NOMO-1 (cell line): ENCODE data around the gene FRRS1L.

ENCODE experiments used
- DNase-seq, 2 experiments: peaks; one replicate each; lab custom pipeline; 2025; ENCODE audit not compliant: unreplicated experiment in 2 of 2; lab: John Stamatoyannopoulos, UW

The FRRS1L gene

DNA sequence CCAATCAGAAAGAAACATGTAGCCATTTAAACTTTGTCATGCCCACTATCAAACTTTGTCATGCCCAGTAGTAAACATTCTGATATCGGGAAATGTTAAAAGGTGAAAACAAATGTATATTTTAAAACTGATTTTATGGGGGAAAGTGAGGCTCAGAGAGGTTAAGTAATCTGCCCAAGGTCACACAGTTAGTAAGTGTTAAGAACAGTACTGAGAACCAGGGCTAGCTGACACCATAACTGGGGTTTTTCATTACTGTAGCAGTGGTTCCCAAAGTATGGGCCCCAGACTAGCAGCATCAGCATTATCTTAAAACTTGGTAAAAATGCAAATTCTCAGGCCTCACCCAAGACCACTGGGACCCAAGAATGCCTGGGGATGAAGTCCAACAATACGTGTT is 9.9 kb upstream of the FRRS1L start:
- DNase-seq, result no peak

DNA sequence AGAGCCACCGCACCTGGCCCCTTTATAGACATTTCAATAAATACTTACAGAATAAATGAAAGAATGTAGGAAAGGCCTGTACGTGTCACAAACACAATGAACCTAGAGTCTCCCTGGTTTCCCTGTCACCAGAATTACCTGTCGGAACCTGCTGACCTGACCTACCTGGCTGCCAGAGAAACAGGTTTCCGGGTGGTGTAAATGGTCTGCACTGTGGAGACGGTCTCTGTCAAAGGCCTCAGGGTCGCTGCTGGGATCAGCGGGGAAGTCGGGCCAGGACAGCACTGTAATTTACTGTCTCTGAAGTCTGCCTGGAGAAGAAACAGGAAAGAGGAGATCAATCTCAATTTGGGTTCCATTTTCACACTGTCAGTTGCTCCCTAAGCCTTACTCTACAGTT is 9.3 kb upstream of the FRRS1L start:
- DNase-seq, result no peak

DNA sequence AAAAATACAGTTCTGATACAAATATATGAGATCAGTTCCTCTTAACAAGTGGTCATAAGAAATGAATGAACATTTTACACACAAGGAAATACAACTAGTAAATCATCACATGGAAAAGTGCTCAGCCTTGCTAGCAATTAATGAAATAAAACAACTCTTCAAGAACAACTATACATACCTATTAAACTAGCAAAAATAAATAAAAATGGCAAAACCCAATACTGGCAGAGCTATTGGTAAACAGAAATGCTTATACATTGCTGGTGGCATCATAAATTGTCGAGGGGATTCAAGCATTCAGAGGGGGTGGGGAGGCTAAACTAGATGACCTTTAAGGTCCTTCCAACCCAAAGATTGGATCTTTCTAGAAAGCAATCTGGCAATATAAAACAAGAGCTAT is 5.9 kb upstream of the FRRS1L start:
- DNase-seq, result no peak

DNA sequence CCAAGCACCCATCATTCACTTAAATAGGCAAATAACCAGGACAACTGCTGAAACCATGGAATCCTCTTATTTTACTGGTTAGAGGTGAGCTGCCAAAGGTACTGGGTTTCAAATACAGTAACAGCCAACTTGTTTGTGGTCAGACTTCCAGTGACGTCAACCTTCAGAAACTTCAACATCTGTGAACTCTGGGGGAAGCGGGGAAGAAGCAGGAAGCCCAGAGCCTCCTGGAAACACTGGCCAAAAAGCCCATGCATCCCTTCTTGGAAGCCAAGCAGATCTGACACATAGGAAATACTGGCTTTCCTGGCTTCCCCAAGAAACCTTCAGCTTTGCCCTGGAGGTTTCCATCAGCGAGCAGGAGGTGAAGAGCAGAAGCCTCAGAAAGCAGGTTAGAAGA is 4.9 kb upstream of the FRRS1L start:
- no peak for DNase-seq

DNA sequence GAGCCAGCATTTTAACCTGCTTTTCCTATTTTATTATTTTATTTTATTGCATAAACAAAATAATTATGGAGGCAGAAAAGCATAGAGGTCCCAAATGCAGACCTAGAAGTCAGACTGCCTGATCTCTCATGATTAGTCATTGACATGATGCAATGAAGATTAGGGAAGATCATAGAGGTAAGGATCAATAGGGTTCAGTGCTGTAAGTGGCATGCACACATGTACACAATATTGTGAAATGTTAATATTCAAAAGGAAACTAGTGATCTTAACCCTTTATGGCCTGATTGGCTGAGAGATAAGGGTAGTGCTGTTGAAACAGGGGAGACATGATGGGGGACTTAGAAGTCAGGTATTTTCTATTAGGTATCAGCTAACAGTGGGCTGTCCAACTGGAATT is 1.1 kb upstream of the FRRS1L start:
- DNase-seq, result peak in 1 of 2 experiments; percentile 5

DNA sequence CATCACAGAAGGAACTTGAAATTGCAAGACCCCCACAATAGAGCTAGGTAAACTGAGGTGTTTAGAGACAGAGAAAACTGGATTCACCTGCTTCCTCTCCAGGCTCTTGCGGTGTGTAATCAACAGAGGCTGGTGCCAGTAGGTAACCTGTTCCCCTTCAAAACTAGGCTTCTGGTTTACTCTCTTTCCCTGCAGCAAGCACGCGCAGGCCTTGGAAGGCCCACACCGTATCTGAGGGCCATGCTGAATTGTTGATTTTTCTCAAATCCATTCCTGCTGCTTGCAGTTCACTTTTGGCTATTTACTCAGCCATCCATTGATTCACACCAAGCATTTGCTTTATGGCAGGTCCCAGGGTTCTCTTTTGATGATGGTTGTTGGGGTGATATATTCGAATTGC is 667 bp upstream of the FRRS1L start:
- DNase-seq, result no peak

DNA sequence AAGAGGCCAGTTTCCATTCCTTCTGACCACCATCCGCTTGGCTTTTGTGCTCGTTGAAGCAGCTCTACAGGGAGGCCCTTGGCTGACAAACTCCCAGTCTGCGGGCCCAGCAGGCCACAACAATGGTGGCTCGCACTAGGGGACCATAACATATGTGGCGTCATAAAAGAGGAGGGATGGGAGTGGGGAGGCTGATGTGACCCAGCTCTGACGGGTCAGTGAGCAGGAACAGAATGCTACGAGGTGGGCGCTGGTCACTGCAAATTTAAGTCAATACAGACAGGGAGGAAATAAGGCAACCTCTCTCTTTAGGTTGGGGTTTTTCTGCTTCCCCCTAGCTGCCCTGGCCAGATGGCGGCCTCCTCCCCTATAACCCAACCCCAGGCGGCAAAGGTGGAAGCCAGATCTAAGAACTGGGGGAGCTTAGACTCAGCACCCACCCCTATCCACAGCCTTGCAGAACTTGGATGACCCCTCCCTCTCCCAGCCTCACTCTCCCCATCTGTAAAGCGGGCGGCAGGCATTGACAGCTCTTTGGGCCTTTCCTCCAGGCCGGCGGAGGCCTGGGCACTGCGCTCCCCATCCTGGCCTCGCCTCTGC is 778 bp downstream of the FRRS1L start:
- DNase-seq, result no peak

DNA sequence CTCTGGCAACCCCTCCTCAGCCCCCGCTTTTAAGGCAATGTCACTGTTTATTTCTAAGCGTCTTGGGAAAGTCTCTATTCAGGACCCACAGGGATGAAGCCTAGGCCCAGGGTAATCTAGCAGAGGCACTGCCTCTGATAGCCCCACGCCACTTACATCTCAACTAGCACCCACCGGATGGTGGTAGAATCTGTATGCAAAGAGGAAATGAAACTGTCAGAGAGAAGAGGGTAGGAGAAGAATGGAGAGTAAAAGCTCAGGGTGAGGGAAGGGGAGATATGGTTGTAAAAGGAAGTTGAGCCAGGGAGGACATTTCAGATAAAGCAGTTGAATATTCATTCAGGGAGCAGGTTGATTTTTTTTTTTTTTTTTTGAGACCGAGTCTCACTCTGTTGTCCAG is 3.0 kb downstream of the FRRS1L start:
- peak; percentile 76 to 81 for DNase-seq

DNA sequence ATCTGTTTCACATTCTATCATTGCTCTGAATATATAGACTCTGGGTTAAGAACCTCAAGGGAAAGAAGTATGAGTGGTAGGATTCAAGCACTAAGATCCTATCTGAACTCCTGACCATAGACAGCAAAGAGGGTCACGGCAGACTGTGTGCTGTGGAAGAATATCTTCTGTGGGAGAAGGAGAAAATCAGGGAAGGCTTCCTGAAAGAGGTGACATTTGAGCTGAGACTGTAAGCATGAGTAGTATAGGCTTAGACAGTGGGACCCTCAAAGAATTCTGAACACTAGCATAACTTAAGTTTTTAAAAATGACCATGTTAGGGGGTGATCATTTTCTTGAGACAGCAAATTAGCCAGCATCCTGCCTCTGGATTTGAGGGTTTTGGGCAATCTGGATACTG is 3.9 kb downstream of the FRRS1L start:
- DNase-seq, result no peak

DNA sequence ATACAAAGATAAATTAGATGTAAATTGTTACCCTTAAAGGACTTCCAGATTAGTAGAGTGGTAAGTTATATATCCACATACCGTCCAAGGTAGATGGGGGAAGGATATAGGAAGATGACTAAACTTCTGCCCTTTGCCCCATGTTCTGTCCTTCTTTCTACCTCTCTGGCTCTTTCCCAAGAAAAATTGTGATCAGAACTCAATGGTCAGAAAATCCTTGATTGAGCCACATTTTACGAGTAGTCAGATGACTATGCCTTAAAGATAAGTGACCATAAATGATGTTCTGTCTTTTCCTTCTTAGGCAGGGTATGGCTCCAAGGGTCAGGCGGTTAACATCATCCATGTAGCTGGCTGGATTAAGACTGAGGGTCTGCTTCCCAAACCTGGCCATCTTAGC is 4.4 kb downstream of the FRRS1L start:
- no peak for DNase-seq

DNA sequence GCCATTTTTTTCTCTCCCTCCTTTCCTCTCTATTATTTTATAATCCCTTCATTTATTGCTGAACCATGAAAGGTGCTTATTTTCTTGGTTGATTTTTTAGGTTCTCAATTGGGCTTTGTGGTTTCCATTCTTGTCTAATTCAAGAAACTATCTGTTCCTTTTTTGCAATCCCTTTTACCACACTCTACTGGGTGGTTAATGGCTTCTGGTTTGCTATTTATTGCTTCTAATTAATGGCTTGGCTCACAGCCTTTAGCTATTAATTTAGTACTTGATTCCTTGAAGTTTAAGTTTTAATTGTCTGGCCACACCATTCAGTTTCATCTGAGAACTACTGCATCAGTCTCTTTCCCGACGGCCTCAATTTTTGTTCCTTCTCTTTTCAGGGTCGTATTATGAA is 5.6 kb downstream of the FRRS1L start:
- DNase-seq, result peak; percentile 25 to 57

DNA sequence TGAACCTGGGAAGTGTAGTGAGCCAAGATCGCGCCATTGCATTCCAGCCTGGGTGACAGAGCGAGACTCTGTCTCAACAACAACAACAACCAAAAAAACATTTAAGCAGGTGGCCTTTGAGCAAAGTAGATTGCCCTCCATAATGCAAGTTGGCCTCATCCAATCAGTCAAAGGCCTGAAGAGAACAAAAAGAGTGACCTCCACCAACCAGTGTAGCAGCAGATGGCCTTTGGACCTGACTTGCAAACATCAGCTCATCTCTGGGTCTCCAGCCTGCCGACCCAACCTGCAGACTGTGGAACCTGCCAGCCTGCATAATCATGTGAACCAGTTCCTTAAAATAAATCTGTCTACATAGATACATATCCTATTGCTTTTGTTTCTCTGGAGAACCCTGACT is 7.5 kb downstream of the FRRS1L start:
- no peak for DNase-seq

DNA sequence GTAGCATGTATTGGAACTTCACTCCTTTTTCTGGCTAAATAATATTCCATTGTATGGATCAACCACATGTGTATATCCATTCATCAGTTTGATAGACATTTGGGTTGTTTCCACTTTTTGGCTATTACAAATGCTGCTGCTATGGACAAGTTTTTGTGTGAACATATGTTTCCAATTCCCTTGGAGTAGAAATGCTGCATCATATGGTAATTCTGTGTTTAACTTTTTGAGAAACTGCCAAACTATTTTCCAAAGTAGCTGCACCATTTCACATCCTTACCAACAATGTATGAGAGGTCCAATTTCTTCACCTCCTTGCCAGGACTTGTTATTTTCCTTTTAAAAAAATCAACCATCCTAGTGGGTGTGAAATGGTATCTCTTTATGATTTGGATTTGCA is 8.4 kb downstream of the FRRS1L start:
- no peak for DNase-seq

DNA sequence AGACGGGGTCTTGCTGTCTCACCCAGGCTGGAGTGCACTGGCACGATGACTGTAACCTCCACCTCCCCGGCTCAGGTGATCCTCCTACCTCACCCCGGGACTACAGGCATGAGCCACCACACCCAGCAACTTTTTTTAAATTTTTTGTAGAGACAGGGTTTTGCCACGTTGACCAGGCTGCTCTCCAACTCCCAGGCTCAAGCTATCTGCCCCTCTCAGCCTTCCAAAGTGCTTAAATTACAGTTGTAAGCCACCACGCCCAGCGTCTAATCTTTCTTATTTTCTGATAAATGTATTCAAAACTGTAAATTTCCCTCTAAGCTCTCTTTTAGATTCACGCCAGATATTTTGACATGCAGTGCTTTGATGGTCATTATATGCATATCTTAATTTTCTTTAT is 10.3 kb downstream of the FRRS1L start:
- DNase-seq, result no peak

DNA sequence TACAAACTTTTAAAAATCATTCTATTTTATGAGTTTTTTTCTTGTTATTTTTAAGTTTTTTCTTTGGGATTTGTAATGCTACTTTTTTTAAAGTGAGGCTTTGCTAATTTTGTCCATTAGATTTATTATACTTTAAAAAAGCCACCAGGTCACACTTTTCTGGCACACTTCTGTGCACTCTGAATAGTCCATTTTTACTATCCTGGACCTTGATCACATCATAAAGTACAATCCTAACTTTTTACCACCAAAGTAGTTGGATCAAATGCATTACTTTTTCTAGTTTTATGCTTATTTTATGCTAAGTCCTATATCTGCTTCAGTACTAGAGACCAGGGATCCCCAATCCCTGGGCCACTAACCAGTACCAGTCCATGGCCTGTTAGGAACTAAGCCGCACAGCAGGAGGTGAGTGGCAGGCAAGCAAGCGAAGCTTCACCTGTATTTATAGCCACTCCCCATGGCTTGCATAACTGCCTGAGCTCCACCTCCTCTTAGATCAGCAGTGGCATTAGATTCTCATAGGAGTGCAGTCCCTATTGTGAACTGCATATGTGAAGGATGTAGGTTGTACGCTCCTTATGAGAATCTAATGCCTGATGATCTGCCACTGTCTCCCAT is 16.0 kb downstream of the FRRS1L start:
- DNase-seq, result no peak

DNA sequence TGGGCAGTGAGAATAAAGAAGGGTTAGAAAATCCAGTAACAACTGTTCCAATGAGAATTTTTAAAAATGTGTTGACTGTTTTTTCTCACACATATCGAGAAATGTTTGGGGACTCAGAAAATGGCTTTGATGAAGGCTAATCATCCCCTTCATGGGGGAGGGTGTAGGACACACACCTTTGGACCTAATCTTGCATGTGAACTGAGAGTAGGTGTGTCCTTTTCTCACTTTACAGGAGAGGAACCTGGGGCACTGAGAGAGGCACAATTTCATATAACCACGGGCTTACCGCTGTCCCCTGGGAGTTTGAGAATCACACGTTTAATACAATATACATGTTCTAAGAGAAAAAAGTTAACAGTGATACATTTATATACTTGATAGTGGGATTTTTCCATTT is 17.3 kb downstream of the FRRS1L start:
- no peak for DNase-seq

DNA sequence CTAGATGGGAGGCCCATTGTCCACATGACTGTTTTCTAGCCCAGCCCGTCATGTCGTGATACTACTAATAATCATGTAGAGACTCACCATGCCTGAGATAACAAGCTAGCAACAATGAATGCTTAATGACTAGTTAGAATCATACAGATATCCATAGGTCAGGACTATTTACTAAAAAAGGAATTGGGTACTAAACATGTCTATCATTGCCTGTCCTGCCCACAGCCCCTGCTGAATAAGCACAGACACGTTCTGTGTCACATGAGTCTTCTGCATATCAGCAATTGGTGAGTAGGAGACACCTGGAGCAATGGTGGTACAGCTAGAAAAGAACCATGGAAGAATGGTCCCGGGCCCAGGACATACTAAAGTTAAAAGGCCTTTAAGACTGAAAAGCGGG is 18.0 kb downstream of the FRRS1L start:
- no peak for DNase-seq

DNA sequence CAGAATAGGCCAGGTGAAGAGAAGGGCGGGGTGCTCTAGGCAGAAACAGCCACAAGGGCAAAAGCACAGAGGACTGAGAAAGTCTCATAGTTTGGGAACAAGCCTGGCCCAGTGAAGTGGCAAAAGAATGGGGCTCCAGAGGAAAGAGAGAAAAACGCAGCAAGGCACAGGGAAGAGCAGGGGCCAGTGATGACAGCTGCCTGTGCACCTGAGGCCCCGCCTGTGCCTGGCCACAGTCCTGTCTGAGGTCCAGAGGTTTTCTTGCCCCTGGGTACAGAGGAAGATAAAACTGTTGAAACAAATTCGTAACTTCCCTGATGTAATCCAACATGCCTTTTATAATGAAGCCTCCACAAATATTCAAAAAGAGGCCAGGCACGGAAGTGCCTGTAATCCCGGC is 22.0 kb downstream of the FRRS1L start:
- no peak for DNase-seq

DNA sequence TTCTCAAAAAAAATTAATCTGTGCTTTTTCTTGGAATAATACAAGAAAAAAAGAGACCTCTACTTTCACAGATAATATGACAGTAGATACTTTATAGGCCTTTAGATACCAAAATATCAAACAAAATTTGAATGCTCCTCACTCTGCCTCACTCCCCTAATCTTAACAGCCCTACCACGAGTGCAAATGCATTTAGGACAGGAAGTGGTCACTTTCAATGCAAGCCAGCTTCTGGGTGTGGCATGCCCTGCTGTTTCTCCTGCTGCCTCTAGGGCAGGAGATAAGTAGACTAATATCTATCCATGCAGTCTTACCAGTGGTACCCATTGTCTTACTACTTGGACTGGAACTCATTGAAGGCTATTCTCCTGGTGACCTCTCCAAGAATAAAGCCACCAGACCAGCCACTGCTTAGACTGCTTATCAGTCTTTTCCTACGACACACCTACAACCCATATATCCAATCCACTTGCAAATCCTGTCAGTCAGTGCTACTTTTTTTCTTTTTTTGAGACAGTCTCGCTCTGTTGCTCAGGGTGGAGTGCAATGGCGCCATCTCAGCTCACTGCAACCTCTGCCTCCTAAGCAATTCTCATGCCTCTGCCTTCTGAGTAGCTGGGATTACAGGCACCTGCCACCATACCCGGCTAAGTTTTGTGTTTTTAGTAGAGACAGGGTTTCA is 23.0 kb downstream of the FRRS1L start:
- DNase-seq, result peak; percentile 36 to 56

DNA sequence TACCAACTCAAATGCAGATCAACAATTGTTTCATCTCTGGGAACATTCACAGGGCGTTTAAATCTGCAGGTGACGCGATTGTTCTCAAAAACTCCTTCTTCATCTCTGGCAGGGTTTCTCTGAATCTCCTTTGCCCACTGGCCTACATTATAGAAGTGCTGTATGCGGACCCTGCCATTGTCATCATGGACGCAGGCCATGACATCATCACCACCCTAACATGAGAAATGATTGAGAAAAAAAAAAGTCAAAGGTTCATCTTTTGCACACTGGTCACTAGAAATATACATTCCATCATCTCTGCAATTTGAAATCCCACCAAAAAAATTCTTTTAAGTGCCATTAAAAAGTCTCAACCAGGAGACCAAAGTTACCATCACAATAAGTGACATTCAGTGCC is 25.7 kb downstream of the FRRS1L start:
- no peak for DNase-seq

DNA sequence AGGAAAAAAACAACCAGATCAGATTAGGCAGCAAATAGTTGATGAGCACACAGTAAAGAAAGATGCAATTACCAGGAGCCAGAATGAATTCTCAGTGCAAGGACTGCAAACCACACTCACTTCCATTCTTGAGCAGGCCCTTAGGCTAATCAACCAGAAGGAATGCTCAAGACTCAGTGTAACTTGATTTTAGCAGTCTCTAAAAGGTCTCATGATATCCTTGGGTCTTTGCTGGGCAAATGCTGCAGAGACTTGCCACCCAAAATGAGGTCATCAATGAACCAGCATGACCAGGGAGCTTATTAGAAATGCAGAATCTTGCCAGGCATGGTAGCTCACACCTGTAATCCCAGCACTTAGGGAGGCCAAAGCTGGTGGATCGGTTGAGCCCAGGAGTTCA is 27.2 kb downstream of the FRRS1L start:
- DNase-seq, result no peak

DNA sequence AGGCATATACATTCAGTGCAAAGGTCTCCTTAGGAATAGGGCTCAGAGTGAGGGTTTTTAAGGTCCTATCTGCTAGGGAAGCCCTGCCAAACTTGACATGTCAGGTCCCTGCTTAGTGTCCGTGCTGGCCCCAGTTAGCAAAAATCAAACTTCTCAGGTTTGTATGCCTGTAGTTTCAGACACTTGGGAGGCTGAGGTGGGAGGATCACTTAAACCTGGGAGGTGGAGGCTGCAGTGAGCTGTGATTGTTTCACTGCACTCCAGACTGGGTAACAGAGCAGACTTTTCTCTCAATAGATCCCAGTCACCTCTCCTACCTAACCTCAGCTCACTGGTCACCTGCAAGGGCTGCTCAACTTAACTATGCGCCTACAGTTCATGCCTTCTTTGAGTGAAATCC is 28.6 kb downstream of the FRRS1L start:
- DNase-seq, result no peak

DNA sequence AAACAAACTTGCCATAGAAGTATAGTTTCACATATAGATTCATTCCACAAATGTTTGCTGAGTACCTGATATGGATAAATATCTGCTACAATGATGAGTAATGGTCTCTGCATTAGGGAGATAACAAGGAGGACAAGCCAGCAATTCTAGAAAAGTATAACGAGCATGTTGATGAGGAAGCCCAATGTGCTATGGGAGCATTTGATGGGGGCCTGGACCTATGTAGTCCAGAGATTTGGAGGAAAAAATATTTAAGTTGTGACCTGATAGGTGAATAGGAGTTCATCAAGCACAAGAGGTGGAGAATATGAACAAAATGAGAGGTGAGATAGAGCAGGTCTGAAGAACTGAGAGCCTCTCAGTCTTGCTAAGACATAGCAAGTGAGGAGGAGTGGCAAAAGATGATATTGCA is 32.9 kb downstream of the FRRS1L start:
- no peak for DNase-seq
